NT2/D1 (cell line): ENCODE results near the gene RAMP3.

Source experiments
- SUZ12 ChIP-seq: IDR thresholded peaks from 2 replicates; pipeline ENCODE4 v1.6.1; 2011; ENCODE audit not compliant: insufficient read length, insufficient read depth; ENCODE audit errors: extremely low read depth
- YY1 ChIP-seq: IDR thresholded peaks from 2 replicates; pipeline ENCODE4 v1.6.1; 2011; ENCODE audit not compliant: insufficient read length, insufficient read depth
- ZNF274 ChIP-seq: IDR thresholded peaks from 2 replicates; pipeline ENCODE4 v1.6.1; 2011; ENCODE audit warnings: mild to moderate bottlenecking, low read depth, low read length

DNA sequence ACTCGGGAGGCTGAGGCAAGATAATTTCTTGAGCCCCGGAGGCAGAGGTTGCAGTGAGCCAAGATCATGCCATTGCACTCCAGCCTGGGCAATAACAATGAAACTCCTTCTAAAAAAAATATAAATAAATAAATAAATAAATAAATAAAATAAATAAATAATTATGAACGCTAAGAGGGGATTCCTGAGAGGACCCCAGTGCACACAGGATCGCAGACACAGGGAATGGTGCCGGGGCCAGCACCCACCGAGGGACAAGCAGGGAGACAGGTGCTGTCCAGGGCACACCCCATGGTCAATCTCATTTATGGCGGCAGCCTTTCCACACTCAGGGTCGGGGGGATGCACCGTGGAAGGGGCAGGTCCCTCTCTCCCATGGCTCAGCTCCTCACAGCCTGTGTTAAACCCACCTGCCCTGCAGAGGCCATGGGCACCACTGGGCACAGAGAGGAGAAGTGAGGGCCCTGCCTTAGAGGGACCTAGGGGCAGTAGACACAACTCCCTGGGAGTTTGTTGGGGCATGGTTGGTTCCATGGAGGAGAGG is 2.2 kb upstream of the RAMP3 start:
- TF ChIP-seq SUZ12 (no peak), ZNF274 (no peak), YY1 (no peak)
